GM18502 (cell line): ENCODE data around the gene PLXNA2.

ENCODE experiments used
- ATAC-seq: cut with Tn5 transposase; IDR thresholded peaks from one replicate; pipeline ENCODE4 v1.9.1; 2021; ENCODE audit warnings: mild to moderate bottlenecking; ENCODE audit not compliant: unreplicated experiment, poor library complexity

The PLXNA2 gene

GRCh38 chr1:208036918-208037766, 207.0 kb downstream of the PLXNA2 start:
- ATAC-seq: no peak

- no peak for ATAC-seq
Measured at GRCh38 chr1:208036106-208036808, 207.9 kb downstream of the PLXNA2 start.

- ATAC-seq: no peak
Measured at GRCh38 chr1:208034135-208034534, 210.0 kb downstream of the PLXNA2 start.

GRCh38 chr1:208033236-208033635, 210.9 kb downstream of the PLXNA2 start:
- ATAC-seq: no peak

GRCh38 chr1:208031932-208032320, 212.3 kb downstream of the PLXNA2 start:
- no peak for ATAC-seq

- ATAC-seq: no peak
Measured at GRCh38 chr1:208031316-208031931, 212.8 kb downstream of the PLXNA2 start.

- ATAC-seq: no peak
Measured at GRCh38 chr1:208030288-208031091, 213.7 kb downstream of the PLXNA2 start.

GRCh38 chr1:208029381-208030287, 214.6 kb downstream of the PLXNA2 start:
- ATAC-seq: no peak

GRCh38 chr1:208028526-208028925, 215.7 kb downstream of the PLXNA2 start:
- no peak for ATAC-seq

- ATAC-seq: no peak
Measured at GRCh38 chr1:208027861-208028260, 216.3 kb downstream of the PLXNA2 start.

- no peak for ATAC-seq
Measured at GRCh38 chr1:208026880-208027438, 217.2 kb downstream of the PLXNA2 start.

- no peak for ATAC-seq
Measured at GRCh38 chr1:208025031-208025430, 219.2 kb downstream of the PLXNA2 start.

GRCh38 chr1:208024406-208024805, 219.8 kb downstream of the PLXNA2 start:
- no peak for ATAC-seq

- no peak for ATAC-seq
Measured at GRCh38 chr1:208019257-208019656, 224.9 kb downstream of the PLXNA2 start.

GRCh38 chr1:208015255-208015654, 228.9 kb downstream of the PLXNA2 start:
- ATAC-seq: no peak

- no peak for ATAC-seq
Measured at GRCh38 chr1:208013210-208013609, 231.0 kb downstream of the PLXNA2 start.

- no peak for ATAC-seq
Measured at GRCh38 chr1:208012721-208013120, 231.5 kb downstream of the PLXNA2 start.

- no peak for ATAC-seq
Measured at GRCh38 chr1:208010487-208011071, 233.6 kb downstream of the PLXNA2 start.
